ENCODE results near the gene USP22. TPM values are rescaled to one million over a fixed set of nuclear protein-coding genes. Genes with fewer than 3 reads are reported as not detected.
A peak's percentile ranks its signal among the peaks of the same experiment; 100 is the strongest.

Gene USP22
- 100 to 1,000 TPM; 161 to 216 TPM for total RNA-seq
- polyA plus RNA-seq (ENCODE audit: insufficient read depth, low read depth, low replicate concordance), result 96.3 TPM
- long read RNA-seq, donor 1, full-length matches to known transcripts, result 44 of 44 reads
- long read RNA-seq, donor 1, partial matches to known transcripts, result 0 of 44 reads
- long read RNA-seq, donor 1, other reads (novel, unspliced or antisense), result 0 of 44 reads
- long read RNA-seq, donor 2, full-length matches to known transcripts, result 22 of 22 reads
- long read RNA-seq, donor 2, partial matches to known transcripts, result 0 of 22 reads
- long read RNA-seq, donor 2, other reads (novel, unspliced or antisense), result 0 of 22 reads

GRCh38 chr17:21042458-21043295, at the start of gene USP22:
USP22 (minus strand) TSS chr17:21043011; CDS start chr17:21042835, 176 bp downstream.
- intact Hi-C loops (cut with DNase I; ENCODE audit: low total_unique reads), result no loop called here
- Histone ChIP-seq H3K4me3 (peak within 1 kb of the TSS; percentile 85 to 98), H3K9me3 (no peaks in the 10 kb centered on the region), H3K36me3 (ENCODE audit: low read depth, missing control alignments) (no peaks in the 10 kb centered on the region), H3K4me1 (peaks cover 17% of the 10 kb centered on the region), H3K27me3 (no peaks in the 10 kb centered on the region), H3K27ac (peak within 1 kb of the TSS; percentile 100)
- 1 to 2% methylated on average over 14 to 24 of the region's 91 CpGs for WGBS, 2 donors
- no peak for TF ChIP-seq CTCF (IDR thresholded peaks at IDR 0.05)
- peak; percentile 73 for TF ChIP-seq POLR2A (IDR thresholded peaks at IDR 0.05)
- no peak for DNase-seq

GRCh38 chr17:21090902-21091618, 48.2 kb upstream of the USP22 start:
- no peak overlapping the region for H3K4me3 ChIP-seq
- H3K36me3 ChIP-seq (ENCODE audit: low read depth, missing control alignments), result no peaks in the 10 kb centered on the region
- H3K4me1 ChIP-seq, result no peaks in the 10 kb centered on the region
- H3K27ac ChIP-seq, result no peak overlapping the region
- no peak for DNase-seq
- 71% methylated on average over 4 of the region's 4 CpGs for WGBS, 2 donors
- no peaks in the 10 kb centered on the region for H3K9me3 ChIP-seq
- TF ChIP-seq CTCF (IDR thresholded peaks at IDR 0.05), result no peak
- no peak for TF ChIP-seq POLR2A (IDR thresholded peaks at IDR 0.05)
- intact Hi-C loops (cut with DNase I; ENCODE audit: low total_unique reads), result no loop called here
- no peaks in the 10 kb centered on the region for H3K27me3 ChIP-seq

GRCh38 chr17:21089933-21090901, 47.4 kb upstream of the USP22 start:
- H3K27me3 ChIP-seq, result no peaks in the 10 kb centered on the region
- no peaks in the 10 kb centered on the region for H3K4me1 ChIP-seq
- no peak for DNase-seq
- 87 to 89% methylated on average over 7 of the region's 7 CpGs for WGBS, 2 donors
- no peaks in the 10 kb centered on the region for H3K36me3 ChIP-seq (ENCODE audit: low read depth, missing control alignments)
- no peak overlapping the region for H3K27ac ChIP-seq
- no peak for TF ChIP-seq CTCF (IDR thresholded peaks at IDR 0.05)
- TF ChIP-seq POLR2A (IDR thresholded peaks at IDR 0.05), result no peak
- H3K4me3 ChIP-seq, result no peak overlapping the region
- intact Hi-C loops (cut with DNase I; ENCODE audit: low total_unique reads), result no loop called here
- no peaks in the 10 kb centered on the region for H3K9me3 ChIP-seq

DNA sequence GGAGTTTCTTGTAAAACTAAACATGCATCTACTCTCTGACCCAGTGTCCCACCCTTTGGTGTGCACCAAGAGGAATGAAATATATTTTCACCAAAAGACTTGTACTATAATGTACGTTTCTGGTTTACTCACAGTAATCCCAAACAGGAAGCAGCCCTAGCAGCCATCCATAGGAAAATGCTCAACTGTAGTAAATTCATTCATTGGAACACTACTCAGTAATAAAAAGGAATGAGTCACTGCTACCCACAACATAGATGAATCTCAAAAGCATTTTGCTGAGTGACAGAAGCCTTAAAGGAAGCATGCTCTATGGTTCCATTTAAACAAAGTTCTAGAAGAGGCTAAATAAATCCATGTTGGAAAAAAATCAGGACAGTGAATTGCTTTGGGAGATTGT, 46.3 kb upstream of the USP22 start:
- H3K4me1 ChIP-seq, result no peaks in the 10 kb centered on the region
- intact Hi-C loops (cut with DNase I; ENCODE audit: low total_unique reads), result no loop called here
- H3K4me3 ChIP-seq, result no peak overlapping the region
- 91 to 94% methylated on average over 1 of the region's 1 CpG for WGBS, 2 donors
- H3K27me3 ChIP-seq, result no peaks in the 10 kb centered on the region
- no peak for DNase-seq
- no peak for TF ChIP-seq POLR2A (IDR thresholded peaks at IDR 0.05)
- no peak for TF ChIP-seq CTCF (IDR thresholded peaks at IDR 0.05)
- H3K27ac ChIP-seq, result no peak overlapping the region
- no peaks in the 10 kb centered on the region for H3K36me3 ChIP-seq (ENCODE audit: low read depth, missing control alignments)
- no peaks in the 10 kb centered on the region for H3K9me3 ChIP-seq

Data from testis (tissue), 5 donors.